HG02623 (cell line): ENCODE results near the gene RRP8.

Source experiments
- ATAC-seq: cut with Tn5 transposase; IDR thresholded peaks from one replicate; pipeline ENCODE4 v1.9.1; 2021; ENCODE audit warnings: moderate library complexity; ENCODE audit not compliant: unreplicated experiment

Gene RRP8

DNA sequence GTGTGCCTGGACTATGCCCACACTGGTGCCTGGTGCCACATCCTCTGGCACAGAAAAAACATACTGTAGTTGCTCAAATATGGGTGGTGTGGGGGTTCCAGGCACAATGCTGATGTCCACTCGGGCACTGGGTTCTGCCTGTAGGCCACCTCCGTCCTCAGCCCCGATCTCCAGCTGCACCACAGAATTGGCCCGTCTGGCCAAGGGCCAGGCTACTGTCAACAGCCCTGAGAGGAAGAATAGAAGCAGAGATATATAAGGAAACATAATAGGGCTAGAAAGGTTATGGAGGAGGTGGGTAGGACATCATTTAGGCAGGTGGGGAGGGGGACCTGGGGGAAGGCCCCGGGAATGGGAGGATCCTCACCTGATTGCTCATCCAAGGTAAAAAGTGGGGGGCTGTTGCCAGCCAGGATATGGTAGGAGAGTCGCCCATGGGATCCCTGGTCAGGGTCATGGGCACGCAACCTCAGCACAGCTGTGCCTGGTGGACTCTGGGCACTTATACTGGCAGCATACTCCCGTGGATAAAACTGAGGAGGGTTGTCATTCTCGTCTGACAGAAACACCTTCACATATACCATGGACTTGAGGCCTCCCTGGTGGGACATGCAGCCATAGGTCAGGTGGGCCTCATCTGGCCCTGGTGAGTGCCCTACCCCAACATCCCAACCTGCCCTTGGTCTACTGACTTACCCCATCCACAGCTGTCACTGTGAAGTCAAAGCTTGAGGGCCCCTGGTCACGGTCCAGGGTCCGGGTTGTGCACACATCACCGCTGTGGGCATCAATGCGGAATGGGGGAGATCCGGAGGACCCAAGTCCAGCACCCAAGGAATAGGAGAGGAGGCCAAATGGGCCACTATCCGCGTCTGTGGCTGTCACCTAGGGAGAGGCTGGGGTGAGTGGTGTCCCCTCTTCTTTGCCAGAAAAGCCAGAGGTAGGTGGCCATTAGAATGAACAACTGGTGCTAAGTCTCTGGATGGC, 30.3 kb upstream of the RRP8 start:
- no peak for ATAC-seq

DNA sequence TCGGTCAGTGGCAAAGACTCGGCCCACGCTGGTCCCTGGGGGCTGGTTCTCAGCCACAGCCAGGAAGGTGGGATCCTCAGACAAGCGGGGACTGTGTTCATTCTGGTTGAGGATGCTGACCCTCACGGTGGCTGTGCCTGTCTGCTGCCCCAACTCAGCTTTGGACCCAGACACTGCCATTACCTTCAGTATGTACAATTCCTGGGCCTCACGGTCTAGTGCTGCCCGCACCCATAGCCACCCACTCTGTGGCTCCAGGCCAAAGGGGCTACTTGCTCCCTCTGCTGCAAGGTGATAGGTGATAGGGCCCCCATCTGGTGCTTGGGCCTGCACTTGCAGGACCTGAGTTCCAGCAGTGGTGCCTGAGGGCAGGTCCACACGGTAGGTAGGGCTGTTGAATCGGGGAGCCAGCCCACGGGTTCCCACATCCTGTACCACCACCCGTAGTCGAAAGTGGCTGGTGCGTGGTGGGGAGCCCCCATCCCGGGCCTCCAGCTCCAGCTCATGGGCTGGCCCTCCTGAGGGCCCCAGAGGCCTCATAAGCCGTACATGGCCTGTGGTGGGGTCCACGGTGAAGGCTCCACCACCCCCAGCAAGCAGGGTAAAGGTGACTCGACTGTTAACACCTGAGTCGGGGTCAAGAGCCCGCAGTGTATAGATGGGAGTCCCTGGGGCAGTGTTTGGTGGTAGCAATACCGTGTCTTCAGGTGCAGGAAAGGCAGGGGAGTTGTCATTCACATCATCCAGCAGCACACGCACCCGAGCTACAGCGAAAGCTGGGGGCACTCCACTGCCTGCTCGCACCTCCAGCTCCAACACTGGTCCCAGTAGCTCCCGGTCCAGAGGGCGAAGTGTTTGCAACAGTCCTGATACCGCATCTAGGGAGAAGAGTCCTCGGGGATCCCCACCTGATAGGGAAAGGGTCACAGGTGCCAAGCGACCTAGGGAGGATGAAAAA, 29.0 kb upstream of the RRP8 start:
- ATAC-seq: no peak

DNA sequence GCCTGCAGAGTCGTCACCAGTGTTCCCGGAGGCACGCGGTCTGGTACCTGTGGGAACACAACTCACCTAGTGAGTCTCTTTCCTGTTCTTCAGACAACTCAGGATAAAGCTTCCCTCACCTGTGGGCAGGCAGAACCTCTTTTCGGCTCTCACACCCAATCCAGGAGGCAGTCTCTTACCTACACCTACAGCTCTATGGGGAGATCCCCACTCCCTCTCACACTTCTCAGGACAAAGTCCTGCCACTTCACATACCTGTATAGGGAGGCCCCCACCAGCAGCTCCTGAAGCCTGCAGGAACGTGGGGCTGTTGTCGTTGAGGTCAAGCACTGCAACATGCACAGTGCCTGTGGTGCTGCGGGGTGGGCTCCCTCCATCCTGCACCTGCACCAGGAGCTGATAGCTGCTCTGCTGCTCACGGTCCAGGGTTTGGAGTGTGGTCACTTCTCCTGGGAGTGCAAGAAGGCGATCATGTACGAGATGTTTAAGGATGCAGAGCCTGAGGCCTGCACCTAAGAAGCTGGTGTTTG, 28.0 kb upstream of the RRP8 start:
- no peak for ATAC-seq

DNA sequence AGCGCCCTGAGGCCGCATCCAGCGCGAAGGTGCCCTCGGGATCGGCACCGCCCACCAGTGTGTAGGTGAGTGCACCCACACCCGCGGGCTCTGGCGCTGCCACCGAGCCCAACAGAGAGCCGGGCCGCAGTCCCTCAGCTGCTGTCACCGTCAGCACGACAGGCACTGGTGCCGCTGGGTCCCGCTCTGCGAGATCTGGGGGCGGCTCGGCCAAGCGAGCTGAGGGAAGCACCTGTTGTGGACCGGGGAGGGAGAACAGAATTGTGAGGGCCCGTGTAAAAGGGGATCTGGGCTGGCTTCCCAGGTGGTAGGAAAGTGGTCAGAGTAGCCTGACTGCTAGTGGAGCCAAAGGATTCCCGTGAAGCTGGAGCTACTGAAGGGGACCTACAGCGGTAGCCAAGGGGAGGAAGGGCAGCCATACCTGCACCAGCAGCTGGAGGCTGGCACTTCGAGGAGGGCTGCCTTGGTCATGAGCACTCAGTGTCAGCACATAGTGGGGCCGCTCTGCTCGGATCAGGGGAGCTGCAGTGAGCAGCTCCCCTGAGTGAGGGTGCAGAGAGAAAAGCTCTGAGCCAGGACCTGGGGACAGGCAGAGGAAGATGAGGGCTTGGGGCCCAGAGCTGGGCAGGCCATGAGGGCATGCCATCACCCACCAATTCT, 27.3 kb upstream of the RRP8 start:
- no peak for ATAC-seq

DNA sequence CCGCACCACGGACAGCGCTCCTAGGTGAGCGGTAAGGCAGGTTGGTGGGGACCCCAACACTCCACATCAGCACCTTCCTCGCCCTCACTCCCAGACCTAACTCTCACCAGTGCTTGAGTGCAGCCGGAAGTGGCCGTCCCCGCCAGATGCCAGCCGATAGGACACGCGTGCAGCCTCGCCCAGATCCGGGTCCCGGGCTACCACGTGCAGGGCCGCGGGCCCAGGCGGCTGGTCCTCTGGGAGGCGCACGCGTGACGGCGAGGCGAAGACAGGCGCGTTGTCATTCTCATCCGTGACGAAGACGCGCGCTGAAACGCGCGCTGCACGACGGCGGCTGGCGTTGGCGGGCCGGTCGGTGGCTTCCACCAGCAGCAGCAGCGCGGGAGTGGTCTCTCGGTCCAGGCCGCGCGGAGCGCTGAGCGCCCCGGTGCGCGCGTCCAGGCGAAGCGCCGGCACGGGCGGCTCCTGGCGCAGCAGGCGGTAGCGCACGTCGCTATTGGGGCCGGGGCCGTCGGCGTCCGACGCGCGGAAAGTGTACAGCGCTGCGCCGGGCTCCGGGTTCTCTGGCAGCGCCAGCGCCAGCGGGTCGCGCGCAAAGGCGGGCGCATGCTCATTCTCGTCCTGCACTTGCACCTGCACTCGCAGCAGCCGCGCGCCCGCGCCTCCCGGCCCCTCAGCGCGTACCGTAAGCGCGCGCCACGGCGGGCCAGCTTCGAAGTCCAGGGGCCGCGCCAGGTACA, 26.6 kb upstream of the RRP8 start:
- no peak for ATAC-seq

DNA sequence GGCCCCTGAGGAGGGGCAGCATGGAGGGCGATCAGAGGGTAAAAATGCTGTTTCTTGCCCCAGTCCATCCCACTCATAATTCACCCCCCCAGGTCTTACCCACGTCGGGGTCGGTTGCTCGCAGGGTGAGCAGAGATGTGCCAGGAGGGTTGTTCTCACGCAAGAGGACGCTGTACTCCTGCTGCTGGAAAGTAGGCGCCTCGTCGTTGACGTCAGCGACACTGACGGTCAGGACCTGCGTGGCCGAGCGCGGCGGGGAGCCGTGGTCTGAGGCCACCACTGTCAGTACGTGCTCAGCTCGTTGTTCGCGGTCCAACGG, 26.1 kb upstream of the RRP8 start:
- ATAC-seq: no peak

DNA sequence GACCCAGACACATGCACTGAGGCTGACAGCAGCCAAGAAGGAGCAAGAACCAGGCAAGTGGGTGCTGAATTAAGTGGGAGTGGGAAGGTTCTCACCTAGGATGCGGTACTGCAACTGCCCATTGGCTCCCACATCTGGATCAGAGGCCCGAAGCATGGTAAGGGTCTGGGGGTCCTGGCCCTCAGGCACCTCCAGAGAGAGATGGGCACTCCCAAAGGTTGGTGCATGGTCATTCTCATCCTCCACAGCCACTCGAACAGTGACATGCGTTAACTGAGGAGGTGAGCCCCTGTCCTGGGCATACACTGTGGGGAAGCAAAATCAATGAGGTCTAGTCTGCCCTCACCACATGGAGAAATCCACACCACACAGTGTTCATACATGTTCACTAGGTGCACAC, 25.1 kb upstream of the RRP8 start:
- no peak for ATAC-seq

DNA sequence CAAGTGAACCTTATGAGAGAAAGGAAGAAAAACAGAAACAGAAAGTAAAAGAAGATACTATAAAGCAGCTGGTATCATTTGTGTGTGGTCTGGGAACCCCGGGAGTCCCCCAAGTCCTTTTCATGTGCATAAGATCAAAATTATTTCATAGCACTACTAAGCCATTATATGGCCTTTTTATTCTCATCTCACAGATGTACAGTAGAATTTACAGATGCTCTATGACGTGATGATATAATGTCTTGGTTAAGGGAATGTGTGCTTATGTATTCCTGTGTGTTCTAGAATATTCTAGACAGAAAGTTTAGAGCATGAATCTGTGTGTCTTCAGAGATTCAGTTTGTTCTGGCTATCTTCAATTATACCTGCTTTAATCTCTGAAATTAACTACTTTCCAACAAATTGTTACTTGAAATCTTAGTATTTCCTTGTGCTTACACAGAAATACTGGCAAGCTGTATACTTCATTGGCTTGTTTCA, 24.4 kb upstream of the RRP8 start:
- peak; percentile 75 for ATAC-seq

DNA sequence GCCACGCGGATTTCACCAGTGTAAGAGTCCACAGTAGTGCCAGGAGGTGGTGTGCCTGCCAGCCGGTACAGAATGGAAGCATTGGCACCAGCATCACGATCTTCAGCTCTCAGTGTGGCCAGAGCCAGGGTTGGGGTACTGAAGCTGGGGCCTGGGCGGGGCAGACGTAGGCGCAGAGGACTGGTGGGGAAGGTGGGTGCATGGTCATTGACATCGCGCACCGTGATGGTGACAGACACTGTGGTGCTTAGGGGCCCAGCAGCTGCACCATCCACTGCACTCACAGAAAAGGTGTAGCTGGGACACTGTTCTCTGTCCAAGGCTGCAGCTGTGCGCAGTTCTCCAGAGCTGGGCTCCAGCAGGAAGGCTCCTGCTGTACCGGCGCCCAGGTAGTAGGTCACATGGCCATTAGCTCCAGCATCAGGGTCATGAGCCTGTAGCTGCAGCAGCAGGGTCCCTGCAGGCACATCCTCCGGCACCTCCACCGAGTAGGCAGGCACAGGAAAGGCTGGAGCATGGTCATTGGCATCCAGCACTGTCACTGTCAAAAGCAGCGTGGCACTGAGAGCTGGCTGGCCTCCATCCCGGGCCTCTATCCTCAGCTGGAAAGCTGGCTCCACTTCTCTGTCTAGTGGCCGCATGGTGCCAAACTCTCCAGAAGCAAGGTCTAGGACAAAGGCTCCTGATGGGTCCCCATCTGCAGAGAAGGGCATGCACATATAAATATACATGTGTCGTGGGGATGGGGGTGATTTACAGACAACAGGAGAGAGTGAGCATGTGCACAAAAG, 23.8 kb upstream of the RRP8 start:
- ATAC-seq: no peak

DNA sequence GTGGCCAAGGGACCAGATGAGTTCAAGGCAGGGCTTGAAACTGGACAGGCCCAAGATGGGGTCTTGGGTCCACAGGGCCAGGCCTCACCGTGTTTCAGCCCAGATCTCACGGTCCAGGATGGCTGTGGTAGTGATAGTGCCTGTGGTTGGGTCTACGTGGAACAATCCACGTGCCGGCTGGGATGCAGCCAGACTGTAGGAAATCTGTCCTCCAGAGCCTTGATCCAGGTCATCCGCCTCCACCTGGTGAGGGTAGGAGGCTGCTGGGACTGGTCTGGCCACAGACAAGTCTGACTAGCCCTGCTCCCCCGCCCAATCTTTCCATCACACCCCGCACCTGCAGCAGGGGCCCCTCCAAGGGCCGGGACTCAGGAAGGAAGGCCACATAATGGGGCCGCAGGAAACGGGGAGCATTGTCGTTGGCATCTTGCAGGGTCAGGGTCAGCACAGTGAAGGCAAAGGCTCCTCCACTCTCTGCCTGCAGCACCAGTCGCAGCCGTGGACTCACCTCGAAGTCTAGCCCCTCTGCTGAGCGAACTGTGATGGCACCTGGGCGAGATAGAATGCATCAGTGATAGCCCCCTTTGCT, 22.5 kb upstream of the RRP8 start:
- ATAC-seq: no peak

DNA sequence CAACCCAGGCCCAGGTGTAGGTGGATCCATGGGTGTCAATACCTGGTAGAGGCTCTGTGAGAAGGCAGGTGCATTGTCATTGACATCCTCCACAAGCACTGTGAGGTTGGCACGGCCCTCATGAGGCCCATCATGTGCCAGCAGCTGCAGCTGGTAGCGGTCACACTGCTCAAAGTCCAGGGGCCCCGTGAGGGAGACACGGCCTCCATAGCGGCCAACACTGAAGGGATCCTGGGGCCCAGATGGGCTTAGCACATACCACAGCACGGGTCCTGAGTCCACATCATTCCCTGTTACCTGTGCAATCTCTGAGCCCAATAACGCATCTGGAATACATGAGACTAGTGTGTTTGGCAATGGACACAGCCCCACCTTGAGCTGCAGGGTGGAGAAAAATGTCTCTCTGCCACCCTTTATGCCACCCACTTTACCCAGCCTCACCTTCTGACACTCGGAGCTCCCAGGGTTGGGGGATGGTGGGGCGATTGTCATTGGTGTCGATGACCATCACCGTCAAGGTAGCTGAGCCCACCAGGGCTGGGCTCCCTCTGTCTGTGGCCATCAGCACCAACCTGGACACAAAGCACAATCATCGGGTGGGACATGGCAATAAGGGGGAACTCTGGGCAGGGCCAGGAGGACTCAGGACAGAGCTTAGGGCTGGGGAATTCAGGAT, 21.9 kb upstream of the RRP8 start:
- no peak for ATAC-seq

DNA sequence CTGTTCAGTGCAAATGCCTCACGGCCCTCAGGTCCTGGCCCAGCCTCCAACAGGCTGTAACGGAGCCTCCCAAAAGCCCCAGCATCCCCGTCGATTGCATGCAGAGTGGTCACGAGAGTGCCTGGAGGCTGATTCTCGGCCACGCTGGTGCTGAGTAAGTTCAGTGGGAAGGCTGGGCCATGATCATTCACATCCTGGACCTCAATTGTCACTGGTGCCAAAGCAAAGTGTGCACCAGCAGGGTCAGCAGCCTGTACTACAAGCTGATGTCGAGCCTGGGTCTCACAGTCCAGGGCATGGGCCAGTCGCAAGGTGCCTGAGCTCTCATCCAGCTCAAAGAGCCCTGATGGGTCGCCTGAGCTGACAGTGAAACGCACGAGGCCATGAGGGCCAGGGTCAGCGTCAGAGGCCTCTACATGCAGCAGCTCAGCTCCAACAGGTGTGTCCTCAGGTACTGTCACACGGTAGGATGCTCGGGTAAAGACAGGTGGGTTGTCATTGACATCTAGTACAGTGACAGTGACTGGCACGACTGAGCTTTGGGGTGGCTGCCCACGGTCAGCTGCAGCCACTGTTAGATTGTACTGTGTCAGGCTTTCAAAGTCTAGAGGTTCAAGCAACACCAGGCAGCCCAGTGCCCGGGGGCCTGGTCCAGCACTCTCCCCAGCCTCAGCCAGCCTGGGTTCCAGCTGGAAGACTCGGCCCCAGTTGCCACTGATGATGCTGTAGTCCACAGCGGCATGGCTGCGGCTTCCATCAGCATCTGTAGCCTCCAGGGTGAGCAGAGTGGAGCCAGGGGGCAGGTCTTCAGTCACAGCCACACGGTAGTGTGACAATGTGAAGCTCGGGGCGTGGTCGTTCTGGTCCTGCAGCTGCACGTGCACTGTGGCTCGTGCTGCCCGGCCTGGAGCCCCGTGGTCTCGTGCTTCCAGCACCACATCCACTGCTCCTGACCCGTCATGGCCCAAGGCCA, 20.3 kb upstream of the RRP8 start:
- ATAC-seq: no peak

DNA sequence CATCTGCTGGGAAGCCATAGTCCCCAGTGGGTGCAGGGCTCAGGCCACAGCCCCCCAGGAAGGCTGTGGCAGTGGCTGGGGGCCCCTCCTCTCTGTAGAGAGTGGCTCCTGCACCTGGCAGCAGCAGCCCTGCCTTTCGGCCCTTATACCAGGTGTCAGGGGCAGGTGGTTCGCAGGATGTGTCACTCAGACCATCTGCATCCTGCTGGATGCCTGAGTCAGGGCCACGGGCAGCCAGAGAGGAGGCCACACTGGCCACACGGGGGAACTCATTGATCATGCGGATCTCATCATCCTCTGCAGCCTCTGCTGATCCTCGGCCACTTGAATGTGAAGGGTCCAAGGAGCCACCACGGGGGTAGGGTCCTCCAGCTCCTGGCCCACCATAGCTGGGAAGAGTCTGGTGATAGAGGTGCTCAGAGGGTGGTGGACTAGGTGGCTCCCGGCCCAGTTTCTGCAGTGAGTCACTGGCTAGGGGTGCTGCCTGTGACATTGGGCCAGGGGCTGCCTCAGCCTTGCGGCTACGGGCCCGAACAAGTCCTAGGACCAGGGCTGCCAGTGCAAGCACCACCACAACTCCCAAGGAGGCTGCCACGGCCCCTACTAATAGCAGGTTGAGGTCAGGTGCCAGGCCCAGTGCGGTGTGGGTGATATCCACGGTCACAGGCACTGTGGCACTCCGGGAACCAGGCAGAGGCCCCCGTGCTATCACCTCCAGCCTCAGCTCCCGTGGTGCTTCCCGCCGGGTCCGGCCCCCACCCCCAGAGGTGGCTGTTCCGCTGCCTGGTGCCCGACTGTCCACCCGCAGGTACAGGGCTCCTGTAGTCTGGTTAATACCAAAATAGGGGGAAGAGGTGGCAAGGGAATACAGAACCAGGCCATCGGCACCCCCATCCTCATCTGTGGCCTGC, 19.1 kb upstream of the RRP8 start:
- ATAC-seq: no peak

DNA sequence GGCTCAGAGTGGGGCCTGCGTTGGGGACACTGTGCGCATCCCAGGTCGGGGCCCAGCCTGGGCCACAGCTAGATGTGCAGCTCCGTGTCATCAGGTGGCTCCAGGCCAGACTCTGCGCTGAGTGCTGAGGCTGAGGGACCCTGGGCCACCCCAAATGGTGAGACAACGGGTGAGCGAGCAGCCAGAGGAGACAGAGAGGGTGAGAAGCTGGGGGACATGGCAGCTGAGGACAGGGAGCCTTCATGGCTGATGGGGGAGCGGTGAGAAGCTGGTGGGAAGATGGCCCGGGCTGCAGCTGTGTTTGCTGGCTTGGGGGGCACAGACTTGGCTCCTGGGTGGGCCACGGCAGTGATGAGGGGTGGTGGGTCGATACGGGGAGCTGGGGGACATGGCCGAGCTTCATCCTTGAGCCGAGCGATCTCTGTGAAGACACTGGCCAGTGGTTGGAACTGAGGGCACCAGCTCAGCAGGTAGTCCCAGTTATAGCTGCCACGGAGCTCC, 18.3 kb upstream of the RRP8 start:
- no peak for ATAC-seq

DNA sequence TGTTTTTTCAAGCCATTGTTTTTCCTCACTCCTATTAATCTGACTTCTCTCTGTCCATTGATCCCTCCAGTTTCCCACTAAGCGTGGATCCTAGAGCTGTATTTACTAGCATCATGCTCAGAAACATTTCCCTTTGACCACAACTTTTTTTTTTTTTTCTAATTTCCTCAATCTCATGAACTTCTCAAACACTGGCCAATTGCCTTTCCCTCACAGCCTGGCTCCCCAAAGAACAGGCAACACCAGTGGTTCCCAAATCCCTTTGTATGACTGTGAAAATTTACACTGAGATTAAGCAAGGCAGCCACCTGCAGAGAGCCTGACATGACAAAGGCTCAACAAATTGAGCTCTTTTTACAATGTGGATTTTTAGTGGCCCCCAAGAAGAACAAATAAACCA, 17.2 kb upstream of the RRP8 start:
- no peak for ATAC-seq
